ENCODE results near the gene DCK. TPM values are rescaled to one million over a fixed set of nuclear protein-coding genes. Genes with fewer than 3 reads are reported as not detected.

The DCK gene
- total RNA-seq, 1 donor from 2014 or later, result 15.5 TPM

DNA sequence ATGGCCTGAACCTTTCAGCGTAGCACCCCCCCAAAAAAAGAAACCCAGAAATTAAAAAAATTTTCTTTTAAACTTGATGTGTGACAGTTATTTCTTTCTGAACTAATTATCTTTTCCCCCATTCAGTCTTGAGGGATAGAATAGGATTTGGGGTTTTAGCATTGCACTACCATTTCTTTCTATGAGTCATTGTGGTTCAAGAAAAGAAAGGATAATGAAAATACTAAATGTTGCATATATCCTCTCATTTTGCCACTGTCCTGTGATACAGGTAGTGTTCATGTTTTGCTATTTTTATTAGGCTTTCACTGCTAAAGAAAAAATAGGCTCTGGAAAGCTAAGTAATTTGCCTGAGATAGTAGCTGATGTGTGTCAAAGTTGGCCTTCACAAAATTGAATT is 39.4 kb upstream of the DCK start:
- no peak overlapping the region for H3K27ac Mint-ChIP-seq
- no peak for DNase-seq (ENCODE audit: extremely low spot score, unreplicated experiment)

DNA sequence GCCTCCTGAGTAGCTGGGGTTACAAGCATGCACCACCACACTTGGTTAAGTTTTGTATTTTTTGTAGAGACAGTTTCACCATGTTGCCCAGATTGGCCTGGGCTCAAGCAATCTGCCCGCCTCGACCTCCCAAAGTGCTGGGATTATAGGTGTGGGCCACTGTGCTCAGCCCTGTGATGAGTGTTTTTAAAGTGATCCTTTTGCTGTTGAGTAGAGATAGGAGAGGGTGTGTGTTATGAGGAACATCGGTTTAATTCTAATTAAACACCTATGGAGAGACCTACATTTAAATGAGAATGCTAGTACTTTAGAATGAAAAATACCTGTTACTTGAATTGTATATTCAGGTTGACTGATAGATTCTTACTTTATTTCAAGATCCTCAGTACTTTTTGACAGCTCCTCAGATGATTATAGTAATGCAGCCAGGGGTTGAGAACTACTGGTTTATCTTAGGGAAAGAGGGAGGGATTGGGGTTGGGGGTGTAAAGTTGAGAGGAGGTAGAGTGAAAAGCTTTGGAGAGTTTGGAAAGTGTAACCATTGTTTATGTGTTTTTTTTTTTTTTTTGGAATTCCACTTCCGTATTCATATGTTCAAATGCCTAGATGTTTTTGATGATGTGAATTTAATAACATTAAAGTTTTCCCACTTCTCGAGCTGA is 36.8 kb upstream of the DCK start:
- H3K27me3 Mint-ChIP-seq, result no peaks in the 10 kb centered on the region
- no peak overlapping the region for H3K4me3 Mint-ChIP-seq
- no peak for TF ChIP-seq CTCF (conservative IDR thresholded peaks at IDR 0.05)
- no peak for DNase-seq (ENCODE audit: extremely low spot score, unreplicated experiment)
- H3K36me3 Mint-ChIP-seq, result peaks cover 12% of the 10 kb centered on the region
- H3K9me3 Mint-ChIP-seq, result no peaks in the 10 kb centered on the region
- peak overlapping the region; percentile 19 for H3K27ac Mint-ChIP-seq
- H3K4me1 Mint-ChIP-seq (ENCODE audit: unreplicated experiment), result peaks cover 5% of the 10 kb centered on the region

More for the DNA sequence above, 39.4 kb upstream of the DCK start:
- H3K4me1 Mint-ChIP-seq (ENCODE audit: unreplicated experiment), result peaks cover 5% of the 10 kb centered on the region
- H3K4me3 Mint-ChIP-seq, result no peak overlapping the region
- H3K27me3 Mint-ChIP-seq, result no peaks in the 10 kb centered on the region
- no peak for TF ChIP-seq CTCF (conservative IDR thresholded peaks at IDR 0.05)
- no peaks in the 10 kb centered on the region for H3K9me3 Mint-ChIP-seq
- peaks cover 9% of the 10 kb centered on the region for H3K36me3 Mint-ChIP-seq

GRCh38 chr4:70958681-70959080 is 34.8 kb upstream of the DCK start:
- no peak overlapping the region for H3K27ac Mint-ChIP-seq
- no peak overlapping the region for H3K4me3 Mint-ChIP-seq
- no peaks in the 10 kb centered on the region for H3K27me3 Mint-ChIP-seq
- no peak for TF ChIP-seq CTCF (conservative IDR thresholded peaks at IDR 0.05)
- H3K36me3 Mint-ChIP-seq, result peaks cover 16% of the 10 kb centered on the region
- H3K4me1 Mint-ChIP-seq (ENCODE audit: unreplicated experiment), result peaks cover 5% of the 10 kb centered on the region
- DNase-seq (ENCODE audit: extremely low spot score, unreplicated experiment), result no peak
- no peaks in the 10 kb centered on the region for H3K9me3 Mint-ChIP-seq

GRCh38 chr4:70969076-70969475 is 24.4 kb upstream of the DCK start:
- Mint-ChIP-seq H3K27ac (no peak overlapping the region), H3K36me3 (peaks cover 19% of the 10 kb centered on the region)

GRCh38 chr4:70976252-70976651 is 17.2 kb upstream of the DCK start:
- DNase-seq (ENCODE audit: extremely low spot score, unreplicated experiment), result no peak
- Mint-ChIP-seq H3K4me1 (ENCODE audit: unreplicated experiment) (peaks cover 10% of the 10 kb centered on the region), H3K27me3 (no peaks in the 10 kb centered on the region), H3K4me3 (no peak overlapping the region), H3K36me3 (peaks cover 32% of the 10 kb centered on the region), H3K9me3 (no peaks in the 10 kb centered on the region), H3K27ac (no peak overlapping the region)
- no peak for TF ChIP-seq CTCF (conservative IDR thresholded peaks at IDR 0.05)

More at GRCh38 chr4:70969076-70969475, 24.4 kb upstream of the DCK start:
- Mint-ChIP-seq H3K9me3 (no peaks in the 10 kb centered on the region), H3K4me1 (ENCODE audit: unreplicated experiment) (no peaks in the 10 kb centered on the region), H3K4me3 (no peak overlapping the region), H3K27me3 (no peaks in the 10 kb centered on the region)
- no peak for DNase-seq (ENCODE audit: extremely low spot score, unreplicated experiment)
- TF ChIP-seq CTCF (conservative IDR thresholded peaks at IDR 0.05), result no peak

Data from type B pancreatic cell (in vitro differentiated cells).